ENCODE measurements around the gene SHC4.

- no peak for TF ChIP-seq ZBTB43 (CRISPR knock-in tag; IDR thresholded peaks at IDR 0.05)
- TF ChIP-seq JUN (CRISPR knock-in tag; IDR thresholded peaks at IDR 0.05), result no peak
- TF ChIP-seq, protein P1, sequence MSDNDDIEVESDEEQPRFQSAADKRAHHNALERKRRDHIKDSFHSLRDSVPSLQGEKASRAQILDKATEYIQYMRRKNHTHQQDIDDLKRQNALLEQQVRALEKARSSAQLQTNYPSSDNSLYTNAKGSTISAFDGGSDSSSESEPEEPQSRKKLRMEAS (CRISPR knock-in tag; IDR thresholded peaks at IDR 0.05), result no peak
- TF ChIP-seq USF2 (CRISPR knock-in tag; IDR thresholded peaks at IDR 0.05), result no peak
- no peak for TF ChIP-seq CTCF (IDR thresholded peaks at IDR 0.05)
- TF ChIP-seq, protein P2, sequence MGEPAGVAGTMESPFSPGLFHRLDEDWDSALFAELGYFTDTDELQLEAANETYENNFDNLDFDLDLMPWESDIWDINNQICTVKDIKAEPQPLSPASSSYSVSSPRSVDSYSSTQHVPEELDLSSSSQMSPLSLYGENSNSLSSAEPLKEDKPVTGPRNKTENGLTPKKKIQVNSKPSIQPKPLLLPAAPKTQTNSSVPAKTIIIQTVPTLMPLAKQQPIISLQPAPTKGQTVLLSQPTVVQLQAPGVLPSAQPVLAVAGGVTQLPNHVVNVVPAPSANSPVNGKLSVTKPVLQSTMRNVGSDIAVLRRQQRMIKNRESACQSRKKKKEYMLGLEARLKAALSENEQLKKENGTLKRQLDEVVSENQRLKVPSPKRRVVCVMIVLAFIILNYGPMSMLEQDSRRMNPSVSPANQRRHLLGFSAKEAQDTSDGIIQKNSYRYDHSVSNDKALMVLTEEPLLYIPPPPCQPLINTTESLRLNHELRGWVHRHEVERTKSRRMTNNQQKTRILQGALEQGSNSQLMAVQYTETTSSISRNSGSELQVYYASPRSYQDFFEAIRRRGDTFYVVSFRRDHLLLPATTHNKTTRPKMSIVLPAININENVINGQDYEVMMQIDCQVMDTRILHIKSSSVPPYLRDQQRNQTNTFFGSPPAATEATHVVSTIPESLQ (CRISPR knock-in tag; IDR thresholded peaks at IDR 0.05), result no peak
- TF ChIP-seq RELA (CRISPR knock-in tag; IDR thresholded peaks at IDR 0.05; ENCODE audit: borderline replicate concordance), result no peak
- no peak for TF ChIP-seq ESRRA (CRISPR knock-in tag; IDR thresholded peaks at IDR 0.05; ENCODE audit: borderline replicate concordance)
- TF ChIP-seq ZNF423 (CRISPR knock-in tag; IDR thresholded peaks at IDR 0.05), result no peak
- TF ChIP-seq, protein P3, sequence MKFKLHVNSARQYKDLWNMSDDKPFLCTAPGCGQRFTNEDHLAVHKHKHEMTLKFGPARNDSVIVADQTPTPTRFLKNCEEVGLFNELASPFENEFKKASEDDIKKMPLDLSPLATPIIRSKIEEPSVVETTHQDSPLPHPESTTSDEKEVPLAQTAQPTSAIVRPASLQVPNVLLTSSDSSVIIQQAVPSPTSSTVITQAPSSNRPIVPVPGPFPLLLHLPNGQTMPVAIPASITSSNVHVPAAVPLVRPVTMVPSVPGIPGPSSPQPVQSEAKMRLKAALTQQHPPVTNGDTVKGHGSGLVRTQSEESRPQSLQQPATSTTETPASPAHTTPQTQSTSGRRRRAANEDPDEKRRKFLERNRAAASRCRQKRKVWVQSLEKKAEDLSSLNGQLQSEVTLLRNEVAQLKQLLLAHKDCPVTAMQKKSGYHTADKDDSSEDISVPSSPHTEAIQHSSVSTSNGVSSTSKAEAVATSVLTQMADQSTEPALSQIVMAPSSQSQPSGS (CRISPR knock-in tag; IDR thresholded peaks at IDR 0.05; ENCODE audit: borderline replicate concordance, low read depth), result no peak
Observed at GRCh38 chr15:48845123-48845522, 118.6 kb downstream of the SHC4 start.
